Measurements from ENCODE around the gene ITIH5. TPM values are rescaled to one million over a fixed set of nuclear protein-coding genes. Genes with fewer than 3 reads are reported as not detected.

ITIH5 gene
- total and polyA plus RNA-seq, 2 experiments from 2014 or later: 22.3 to 22.8 TPM

- Histone ChIP-seq H3K79me2 (no peaks in the 10 kb centered on the region), H2AFZ (no peak overlapping the region), H3K27me3 (no peaks in the 10 kb centered on the region), H3K4me1 (ENCODE audit: insufficient read depth) (no peaks in the 10 kb centered on the region), H3K9me3 (ENCODE audit: low read depth) (no peaks in the 10 kb centered on the region), H3K36me3 (replicated peaks; ENCODE audit: insufficient read depth, low read depth) (no peaks in the 10 kb centered on the region), H3K9me2 (replicated peaks; ENCODE audit: insufficient read depth) (no peaks in the 10 kb centered on the region), H4K20me1 (ENCODE audit: insufficient read depth, poor library complexity, severe bottlenecking) (no peaks in the 10 kb centered on the region), H3K4me3 (no peak overlapping the region), H3K27ac (no peak overlapping the region), H3K4me2 (no peak overlapping the region)
- DNase-seq (ENCODE audit: low spot score): no peak
- TF ChIP-seq EZH2phosphoT487 (IDR thresholded peaks at IDR 0.05; ENCODE audit: low read depth, severe bottlenecking, unreplicated experiment): no peak
- no peak for TF ChIP-seq EZH2 (IDR thresholded peaks at IDR 0.05; ENCODE audit: borderline replicate concordance)
- no peak for TF ChIP-seq CTCF (IDR thresholded peaks at IDR 0.05; ENCODE audit: poor library complexity)
- whole genome bisulfite sequencing (ENCODE audit: low lambda C conversion rate, missing lambda C conversion rate): 77% methylated on average over 5 of the region's 5 CpGs
These were observed 24.2 kb downstream of the ITIH5 start for GRCh38 chr10:7642491-7643011.

- no peak overlapping the region for H2AFZ ChIP-seq
- TF ChIP-seq CTCF (IDR thresholded peaks at IDR 0.05; ENCODE audit: poor library complexity) (no peak), EZH2 (IDR thresholded peaks at IDR 0.05; ENCODE audit: borderline replicate concordance) (no peak), EZH2phosphoT487 (IDR thresholded peaks at IDR 0.05; ENCODE audit: low read depth, severe bottlenecking, unreplicated experiment) (no peak)
- H3K27ac ChIP-seq: no peak overlapping the region
- 74% methylated on average over 7 of the region's 7 CpGs for WGBS (ENCODE audit: low lambda C conversion rate, missing lambda C conversion rate)
- H3K9me3 ChIP-seq (ENCODE audit: low read depth): no peaks in the 10 kb centered on the region
- no peaks in the 10 kb centered on the region for H3K27me3 ChIP-seq
- H3K4me2 ChIP-seq: no peak overlapping the region
- H3K79me2 ChIP-seq: no peaks in the 10 kb centered on the region
- H3K36me3 ChIP-seq (replicated peaks; ENCODE audit: insufficient read depth, low read depth): no peaks in the 10 kb centered on the region
- H3K9me2 ChIP-seq (replicated peaks; ENCODE audit: insufficient read depth): no peaks in the 10 kb centered on the region
- no peak overlapping the region for H3K4me3 ChIP-seq
- H3K4me1 ChIP-seq (ENCODE audit: insufficient read depth): no peaks in the 10 kb centered on the region
- no peaks in the 10 kb centered on the region for H4K20me1 ChIP-seq (ENCODE audit: insufficient read depth, poor library complexity, severe bottlenecking)
- DNase-seq (ENCODE audit: low spot score): no peak
These were observed 31.2 kb downstream of the ITIH5 start for GRCh38 chr10:7635408-7636125.

- H3K4me2 ChIP-seq: no peak overlapping the region
- no peak for TF ChIP-seq EZH2 (IDR thresholded peaks at IDR 0.05; ENCODE audit: borderline replicate concordance)
- no peak for TF ChIP-seq EZH2phosphoT487 (IDR thresholded peaks at IDR 0.05; ENCODE audit: low read depth, severe bottlenecking, unreplicated experiment)
- TF ChIP-seq CTCF (IDR thresholded peaks at IDR 0.05; ENCODE audit: poor library complexity): no peak
- no peak for DNase-seq (ENCODE audit: low spot score)
- H3K27ac ChIP-seq: no peak overlapping the region
- H3K9me2 ChIP-seq (replicated peaks; ENCODE audit: insufficient read depth): no peaks in the 10 kb centered on the region
- WGBS (ENCODE audit: low lambda C conversion rate, missing lambda C conversion rate): 75% methylated on average over 10 of the region's 10 CpGs
- no peak overlapping the region for H3K4me3 ChIP-seq
- no peaks in the 10 kb centered on the region for H3K36me3 ChIP-seq (replicated peaks; ENCODE audit: insufficient read depth, low read depth)
- no peaks in the 10 kb centered on the region for H3K79me2 ChIP-seq
- H2AFZ ChIP-seq: no peak overlapping the region
- H3K4me1 ChIP-seq (ENCODE audit: insufficient read depth): no peaks in the 10 kb centered on the region
- no peaks in the 10 kb centered on the region for H3K9me3 ChIP-seq (ENCODE audit: low read depth)
- no peaks in the 10 kb centered on the region for H4K20me1 ChIP-seq (ENCODE audit: insufficient read depth, poor library complexity, severe bottlenecking)
- no peaks in the 10 kb centered on the region for H3K27me3 ChIP-seq
These were observed 32.4 kb downstream of the ITIH5 start for GRCh38 chr10:7634142-7634894.
